ENCODE measurements around the gene NKD2.

DNA sequence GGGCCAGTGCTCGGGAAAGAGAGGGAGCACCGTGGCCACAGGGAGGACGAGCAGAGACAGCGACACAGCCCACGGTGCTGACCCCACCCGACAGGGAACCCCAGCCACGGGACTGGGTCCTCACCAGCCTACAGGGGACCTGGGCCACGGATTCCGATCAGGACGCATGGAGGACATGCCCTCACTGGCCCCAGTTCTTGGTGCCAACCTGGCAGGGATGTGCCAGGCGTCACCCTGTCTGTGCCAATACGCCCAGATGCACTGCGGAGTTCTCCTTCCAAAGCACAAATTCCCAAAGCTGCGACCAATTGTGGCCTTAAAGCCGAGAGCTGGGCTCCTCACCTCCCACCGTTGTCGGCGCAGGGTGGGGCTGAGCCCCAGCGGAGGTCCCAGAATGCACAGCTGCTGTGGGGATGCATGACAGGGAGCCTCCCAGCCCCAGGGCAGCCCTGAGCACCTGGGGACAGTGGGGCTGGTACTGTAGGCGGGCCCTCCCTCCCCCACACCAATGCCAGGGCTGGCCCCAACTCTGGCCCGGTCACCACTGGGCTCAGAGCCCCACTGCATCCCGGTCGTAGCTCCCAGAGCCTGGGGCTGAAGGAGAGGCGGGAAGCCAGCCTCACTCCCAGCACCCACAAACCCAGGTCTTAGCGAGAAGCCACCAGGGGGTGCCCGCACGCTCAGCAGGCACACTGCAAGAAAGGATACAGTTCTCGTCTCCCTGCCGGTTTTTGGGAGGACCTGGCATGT, 44.2 kb downstream of the NKD2 start:
- TF ChIP-seq POLR2AphosphoS5 (IDR thresholded peaks at IDR 0.05; ENCODE audit: low read depth, low read length) (no peak), CTCF (IDR thresholded peaks at IDR 0.05) (no peak; the same call in 1 of the 2 replicates), SIN3A (IDR thresholded peaks at IDR 0.05; ENCODE audit: borderline replicate concordance, insufficient read depth, low read depth, low read length) (no peak)

Data from Panc1 (cell line).